Activated naive CD4-positive, alpha-beta T cell treated with anti-CD3 and anti-CD28 coated beads, Interleukin-2, amount 50 U/mL, for 72 hours (primary cell): ENCODE results near the gene SLC39A8. TPM values are rescaled to one million over a fixed set of nuclear protein-coding genes. Genes with fewer than 3 reads are reported as not detected.

Source experiments
- ATAC-seq, 2 donors: fragments of 150-1000 bp; cut with Tn5 transposase; 2 replicates each; pipeline ENCODE4 v1.10.0; 2021; ENCODE audit warnings: mild to moderate bottlenecking in 2 of 2, moderate library complexity in 2 of 2
- DNase-seq, 2 donors: peaks; one replicate each; pipeline ENCODE4 v3.0.0; 2021 to 2022; ENCODE audit warnings: low spot score in 2 of 2
- H3K27ac Mint-ChIP-seq, 2 donors: one replicate each; pipeline ENCODE4 v1.8.0; 2022; ENCODE audit warnings: mild to moderate bottlenecking in 2 of 2, mixed read lengths in 2 of 2
- H3K36me3 Mint-ChIP-seq, 2 donors: one replicate each; pipeline ENCODE4 v1.8.0; 2022; ENCODE audit warnings: mixed read lengths in 2 of 2
- H3K9me3 Mint-ChIP-seq, 2 donors: one replicate each; pipeline ENCODE4 v1.8.0; 2022; ENCODE audit warnings: mixed read lengths in 2 of 2
- total RNA-seq, 2 donors: library from RNA; stranded (reverse); gene quantifications; one replicate each; pipeline ENCODE4 v1.2.3, GENCODE V29; 2022

SLC39A8 gene
- total RNA-seq, 2 donors from 2014 or later: 37.4 to 41.9 TPM

DNA sequence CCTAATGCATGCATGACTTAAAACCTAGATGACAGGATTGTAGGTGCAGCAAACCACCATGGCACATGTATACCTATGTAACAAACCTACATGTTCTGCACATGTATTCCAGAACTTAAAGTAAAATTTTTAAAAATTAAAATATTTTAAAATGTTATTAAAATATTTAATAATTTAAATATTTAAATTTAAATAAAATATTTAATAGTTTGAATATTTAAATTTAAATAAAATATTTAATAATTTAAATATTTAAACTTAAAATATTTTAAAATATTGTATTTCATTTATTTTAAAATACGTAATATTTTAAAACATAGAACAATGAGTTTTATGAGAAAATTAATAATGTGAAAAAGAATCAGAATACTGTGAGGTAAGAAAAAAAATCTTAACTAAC is 117.9 kb downstream of the SLC39A8 start:
- Mint-ChIP-seq H3K27ac (no peak overlapping the region), H3K9me3 (peaks cover 3 to 4% of the 10 kb centered on the region in 2 donors), H3K36me3 (peaks cover 0 to 5% of the 10 kb centered on the region in 2 donors)
- no peak for ATAC-seq
- no peak for DNase-seq

GRCh38 chr4:102223461-102223860 is 121.8 kb downstream of the SLC39A8 start:
- peaks cover 4 to 6% of the 10 kb centered on the region in 2 donors for H3K9me3 Mint-ChIP-seq
- ATAC-seq (peak in 1 of 2 donors; percentile 31), DNase-seq (no peak)
- H3K36me3 Mint-ChIP-seq: peaks cover 0 to 5% of the 10 kb centered on the region in 2 donors
- no peak overlapping the region for H3K27ac Mint-ChIP-seq

DNA sequence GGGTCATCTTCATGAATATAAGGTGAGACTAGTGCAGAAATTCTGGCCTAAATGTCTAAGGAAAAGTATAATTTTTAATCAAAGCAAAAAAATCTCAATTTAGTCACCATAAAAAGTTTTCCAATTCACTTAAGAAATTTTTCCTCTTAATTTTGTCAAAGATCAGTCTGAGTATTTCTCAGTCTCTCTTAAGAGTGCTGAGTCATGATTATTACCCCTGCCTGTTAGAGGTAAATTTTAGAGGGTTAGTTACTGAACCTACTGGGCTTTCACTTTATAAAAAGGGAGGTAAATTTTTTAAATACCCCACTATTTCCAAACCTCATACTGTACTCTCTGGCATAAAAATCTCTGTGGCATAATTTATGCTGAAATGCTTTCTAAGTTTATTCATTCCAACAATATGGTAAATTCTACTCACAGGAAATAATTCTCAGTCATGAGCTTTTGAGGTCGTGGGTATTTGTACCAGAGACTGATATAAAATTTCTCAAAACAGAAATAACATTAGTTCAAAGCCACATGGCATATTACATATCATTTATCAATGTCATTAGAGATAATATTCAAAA is 122.4 kb downstream of the SLC39A8 start:
- DNase-seq: no peak
- H3K36me3 Mint-ChIP-seq: peaks cover 0 to 4% of the 10 kb centered on the region in 2 donors
- ATAC-seq: no peak
- H3K27ac Mint-ChIP-seq: no peak overlapping the region
- H3K9me3 Mint-ChIP-seq: peaks cover 4 to 6% of the 10 kb centered on the region in 2 donors

GRCh38 chr4:102219129-102219528 is 126.2 kb downstream of the SLC39A8 start:
- ATAC-seq: no peak
- Mint-ChIP-seq H3K36me3 (no peaks in the 10 kb centered on the region), H3K9me3 (peaks cover 0 to 3% of the 10 kb centered on the region in 2 donors), H3K27ac (no peak overlapping the region)
- no peak for DNase-seq

DNA sequence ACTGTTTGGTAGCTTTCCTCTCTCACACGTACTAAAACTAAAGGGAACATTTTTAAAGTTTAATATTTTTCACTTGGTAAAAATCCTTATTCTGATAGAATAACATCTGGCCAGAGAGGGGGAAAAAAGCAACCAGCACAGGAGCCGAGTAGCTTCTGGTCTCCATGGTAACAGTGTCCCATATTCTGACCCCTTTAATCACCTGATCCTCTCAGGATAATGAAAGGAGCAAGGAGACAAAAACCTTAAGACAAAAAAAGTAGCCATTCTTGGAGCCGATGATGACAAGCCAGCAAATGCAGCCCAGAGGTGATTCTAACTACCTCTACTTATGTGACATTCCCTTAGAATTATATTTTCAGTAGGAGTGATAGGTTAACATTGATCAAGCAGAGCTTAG is 126.6 kb downstream of the SLC39A8 start:
- no peak for ATAC-seq
- DNase-seq: no peak
- Mint-ChIP-seq H3K36me3 (no peaks in the 10 kb centered on the region), H3K27ac (no peak overlapping the region), H3K9me3 (peaks cover 0 to 3% of the 10 kb centered on the region in 2 donors)

- H3K27ac Mint-ChIP-seq: no peak overlapping the region
- ATAC-seq: no peak
- DNase-seq: no peak
- peaks cover 0 to 3% of the 10 kb centered on the region in 2 donors for H3K9me3 Mint-ChIP-seq
- H3K36me3 Mint-ChIP-seq: no peaks in the 10 kb centered on the region
These were observed 127.4 kb downstream of the SLC39A8 start for GRCh38 chr4:102217775-102218355.

GRCh38 chr4:102217345-102217744 is 127.9 kb downstream of the SLC39A8 start:
- peaks cover 0 to 3% of the 10 kb centered on the region in 2 donors for H3K9me3 Mint-ChIP-seq
- no peak overlapping the region for H3K27ac Mint-ChIP-seq
- no peaks in the 10 kb centered on the region for H3K36me3 Mint-ChIP-seq

DNA sequence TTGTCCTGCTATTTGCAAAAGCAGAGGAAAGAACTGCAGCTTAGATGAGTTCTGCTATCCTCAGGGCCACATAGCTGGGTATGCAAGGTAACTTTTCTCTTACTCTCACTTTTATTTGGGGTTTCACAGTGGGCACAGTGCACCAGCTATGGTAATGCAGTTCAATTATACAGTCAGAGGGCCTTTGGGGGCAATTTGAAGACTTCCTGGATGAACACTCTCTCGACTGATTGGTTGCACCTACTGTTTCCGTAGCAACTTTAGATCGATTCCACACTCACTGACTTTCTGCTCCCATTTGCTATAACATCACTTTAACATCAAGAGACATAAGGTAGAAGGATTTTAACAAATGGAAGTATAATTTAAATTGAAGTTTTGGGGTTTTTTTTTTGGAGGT is 128.6 kb downstream of the SLC39A8 start:
- Mint-ChIP-seq H3K27ac (no peak overlapping the region), H3K36me3 (no peaks in the 10 kb centered on the region), H3K9me3 (peaks cover 0 to 3% of the 10 kb centered on the region in 2 donors)
- DNase-seq: no peak
- ATAC-seq: no peak

More at GRCh38 chr4:102217345-102217744, 127.9 kb downstream of the SLC39A8 start:
- DNase-seq (no peak), ATAC-seq (no peak)

DNA sequence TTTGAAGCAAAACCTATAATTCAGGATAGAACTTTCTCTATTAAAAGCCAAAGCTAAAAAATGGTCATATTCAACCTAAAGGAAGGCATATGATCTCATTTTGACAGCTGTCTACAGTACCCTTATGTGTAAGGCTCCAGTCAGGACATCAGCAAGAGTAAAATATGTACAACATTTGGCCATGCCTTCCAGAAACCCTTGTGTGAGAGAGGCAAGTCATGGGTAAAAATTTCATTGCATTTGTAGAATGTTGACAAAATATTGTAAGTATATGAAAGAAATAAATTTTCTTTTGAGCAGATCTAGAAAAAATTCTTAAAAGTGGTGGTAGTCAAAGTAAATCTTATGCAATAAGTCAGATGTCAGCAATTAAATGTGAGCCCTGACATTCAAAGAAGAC is 132.3 kb downstream of the SLC39A8 start:
- DNase-seq (no peak), ATAC-seq (no peak)
- Mint-ChIP-seq H3K27ac (no peak overlapping the region), H3K36me3 (peaks cover 0 to 6% of the 10 kb centered on the region in 2 donors), H3K9me3 (peaks cover 0 to 5% of the 10 kb centered on the region in 2 donors)

Other genes with a start within 250 kb of the SLC39A8 start
- gene NFKB1, start 155.9 kb upstream of the SLC39A8 start, total RNA-seq: 100 to 1,000 TPM; 105 to 149 TPM